ENCODE results near the gene SERINC3. TPM values are rescaled to one million over a fixed set of nuclear protein-coding genes. Genes with fewer than 3 reads are reported as not detected.

Gene SERINC3
- total and polyA plus RNA-seq, 12 donors, result 38.9 to 116 (median 97.4) TPM

DNA sequence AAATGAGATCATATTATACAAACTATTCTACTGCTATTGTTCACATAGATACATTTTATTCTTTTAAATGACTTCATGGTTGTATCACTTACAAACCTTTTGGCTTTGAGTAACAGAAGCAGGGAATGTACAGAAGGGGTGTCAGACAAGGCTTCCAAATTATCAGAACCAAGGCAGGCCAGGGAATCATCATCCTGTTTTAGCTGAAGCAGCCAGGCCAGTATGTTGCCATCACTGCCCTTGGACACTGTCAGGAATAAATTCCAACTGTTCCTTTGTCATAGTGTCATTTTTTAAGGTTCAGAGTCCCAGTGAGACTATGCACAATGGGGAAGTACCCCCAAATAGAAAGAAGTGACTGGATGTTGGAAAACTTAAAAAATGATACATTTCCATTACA, 37.4 kb upstream of the SERINC3 start:
- intact Hi-C loops (cut with DNase I), result no loop called here
- Histone ChIP-seq H3K27ac (peak overlapping the region in 3 of 10 donors; percentile 5 to 33 (median 27)), H3K4me1 (peaks cover 0 to 52% (median 23%) of the 10 kb centered on the region in 9 donors), H3K27me3 (no peaks in the 10 kb centered on the region), H3K36me3 (no peaks in the 10 kb centered on the region), H3K9me3 (no peaks in the 10 kb centered on the region), H3K4me3 (no peak overlapping the region)
- DNase-seq (no peak), ATAC-seq (peak in 3 of 8 donors; percentile 52 to 77 (median 73))
- TF ChIP-seq, protein P1, sequence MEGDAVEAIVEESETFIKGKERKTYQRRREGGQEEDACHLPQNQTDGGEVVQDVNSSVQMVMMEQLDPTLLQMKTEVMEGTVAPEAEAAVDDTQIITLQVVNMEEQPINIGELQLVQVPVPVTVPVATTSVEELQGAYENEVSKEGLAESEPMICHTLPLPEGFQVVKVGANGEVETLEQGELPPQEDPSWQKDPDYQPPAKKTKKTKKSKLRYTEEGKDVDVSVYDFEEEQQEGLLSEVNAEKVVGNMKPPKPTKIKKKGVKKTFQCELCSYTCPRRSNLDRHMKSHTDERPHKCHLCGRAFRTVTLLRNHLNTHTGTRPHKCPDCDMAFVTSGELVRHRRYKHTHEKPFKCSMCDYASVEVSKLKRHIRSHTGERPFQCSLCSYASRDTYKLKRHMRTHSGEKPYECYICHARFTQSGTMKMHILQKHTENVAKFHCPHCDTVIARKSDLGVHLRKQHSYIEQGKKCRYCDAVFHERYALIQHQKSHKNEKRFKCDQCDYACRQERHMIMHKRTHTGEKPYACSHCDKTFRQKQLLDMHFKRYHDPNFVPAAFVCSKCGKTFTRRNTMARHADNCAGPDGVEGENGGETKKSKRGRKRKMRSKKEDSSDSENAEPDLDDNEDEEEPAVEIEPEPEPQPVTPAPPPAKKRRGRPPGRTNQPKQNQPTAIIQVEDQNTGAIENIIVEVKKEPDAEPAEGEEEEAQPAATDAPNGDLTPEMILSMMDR (IDR thresholded peaks at IDR 0.05), result no peak

GRCh38 chr20:44552950-44553908, 31.4 kb upstream of the SERINC3 start:
- peaks cover 6 to 62% (median 38%) of the 10 kb centered on the region in 9 donors for H3K4me1 ChIP-seq
- DNase-seq, result no peak
- no peak overlapping the region for H3K4me3 ChIP-seq
- no peaks in the 10 kb centered on the region for H3K27me3 ChIP-seq
- intact Hi-C loops (cut with DNase I), result no loop called here
- no peaks in the 10 kb centered on the region for H3K36me3 ChIP-seq
- H3K27ac ChIP-seq, result peak overlapping the region in 9 of 10 donors; percentile 2 to 81 (median 47)
- ATAC-seq, result peak in 6 of 8 donors; percentile 22 to 84 (median 48)
- 49 to 55% methylated on average over 6 of the region's 6 CpGs for WGBS, 2 donors
- H3K9me3 ChIP-seq, result no peaks in the 10 kb centered on the region
- TF ChIP-seq, protein P1 (IDR thresholded peaks at IDR 0.05), result no peak

DNA sequence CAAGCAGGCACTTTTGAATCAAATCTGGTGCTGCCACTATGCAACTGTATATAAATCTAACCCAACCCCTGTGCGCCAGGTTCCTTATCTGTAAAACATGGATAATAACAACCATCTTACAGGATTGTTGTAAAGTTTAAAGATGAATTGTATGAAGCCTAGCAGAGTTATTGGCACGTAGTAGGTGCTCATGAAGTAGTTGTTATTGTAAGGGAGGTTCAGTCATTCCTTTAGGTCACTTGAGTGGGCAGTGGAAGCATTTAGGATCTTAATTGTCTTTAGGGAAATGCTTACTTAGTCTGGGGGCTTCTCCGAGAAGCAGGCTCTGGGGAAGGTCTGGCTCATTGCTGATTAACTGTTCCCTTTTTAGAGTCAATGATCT, 30.7 kb upstream of the SERINC3 start:
- TF ChIP-seq, protein P1 (IDR thresholded peaks at IDR 0.05), result no peak
- Histone ChIP-seq H3K4me3 (no peak overlapping the region), H3K9me3 (no peaks in the 10 kb centered on the region), H3K36me3 (no peaks in the 10 kb centered on the region), H3K27ac (peak overlapping the region in 9 of 10 donors; percentile 2 to 81 (median 47)), H3K4me1 (peaks cover 6 to 68% (median 45%) of the 10 kb centered on the region in 9 donors), H3K27me3 (no peaks in the 10 kb centered on the region)
- ATAC-seq (no peak), DNase-seq (no peak)
- intact Hi-C loops (cut with DNase I), result no loop called here
- 72 to 76% methylated on average over 3 of the region's 3 CpGs for WGBS, 2 donors

GRCh38 chr20:44552050-44552449, 30.2 kb upstream of the SERINC3 start:
- Histone ChIP-seq H3K4me3 (no peak overlapping the region), H3K36me3 (no peaks in the 10 kb centered on the region), H3K27ac (peak overlapping the region in 7 of 10 donors; percentile 2 to 81 (median 50)), H3K4me1 (peaks cover 6 to 72% (median 47%) of the 10 kb centered on the region in 9 donors), H3K27me3 (no peaks in the 10 kb centered on the region), H3K9me3 (no peaks in the 10 kb centered on the region)
- WGBS, 2 donors, result 78 to 82% methylated on average over 4 of the region's 4 CpGs
- ATAC-seq (no peak), DNase-seq (no peak)
- TF ChIP-seq, protein P1 (IDR thresholded peaks at IDR 0.05), result no peak
- intact Hi-C loops (cut with DNase I), result no loop called here

All from heart right ventricle (tissue), 16 donors.